Type B pancreatic cell (in vitro differentiated cells): ENCODE results near the gene CMYA5. TPM values are rescaled to one million over a fixed set of nuclear protein-coding genes. Genes with fewer than 3 reads are reported as not detected.
A peak's percentile ranks its signal among the peaks of the same experiment; 100 is the strongest.

ENCODE experiments used
- DNase-seq: peaks from one replicate; pipeline ENCODE4 v3.0.0; 2021; ENCODE audit warnings: mixed read lengths; ENCODE audit not compliant: unreplicated experiment; ENCODE audit errors: extremely low spot score
- H3K27ac Mint-ChIP-seq: 2 replicates; pipeline ENCODE4 v1.8.0; 2021; ENCODE audit warnings: mild to moderate bottlenecking, mixed read lengths
- H3K27me3 Mint-ChIP-seq: 2 replicates; pipeline ENCODE4 v1.8.0; 2021; ENCODE audit warnings: mixed read lengths
- H3K36me3 Mint-ChIP-seq: 2 replicates; pipeline ENCODE4 v1.8.0; 2021; ENCODE audit warnings: mixed read lengths
- H3K4me1 Mint-ChIP-seq: one replicate; pipeline ENCODE4 v1.8.0; 2021; ENCODE audit warnings: mixed read lengths; ENCODE audit not compliant: unreplicated experiment
- H3K4me3 Mint-ChIP-seq: 2 replicates; pipeline ENCODE4 v1.8.0; 2021; ENCODE audit warnings: mild to moderate bottlenecking, mixed read lengths
- H3K9me3 Mint-ChIP-seq: 2 replicates; pipeline ENCODE4 v1.8.0; 2021; ENCODE audit warnings: mixed read lengths
- long read RNA-seq: library from polyadenylated mRNA; unstranded; transcript quantifications from one replicate; pipeline ENCODE4 v2.0.0, GENCODE V29; 2020
- total RNA-seq: library from RNA; stranded (reverse); gene quantifications from 2 replicates; pipeline ENCODE4 v1.2.1, GENCODE V29; 2021; ENCODE audit warnings: low replicate concordance
- TF ChIP-seq, protein P1 (sequence below): fragments of 200-600 bp; sonication (generic); conservative IDR thresholded peaks from 2 replicates; pipeline ENCODE4 v1.5.0; 2021; ENCODE audit warnings: antibody characterized with exemption, mild to moderate bottlenecking

The CMYA5 gene
- total RNA-seq = 1.2 and 1.4 TPM in 2 replicates
- long read RNA-seq, partial matches to known transcripts = 0 of 5 reads
- long read RNA-seq, other reads (novel, unspliced or antisense) = 5 of 5 reads

DNA sequence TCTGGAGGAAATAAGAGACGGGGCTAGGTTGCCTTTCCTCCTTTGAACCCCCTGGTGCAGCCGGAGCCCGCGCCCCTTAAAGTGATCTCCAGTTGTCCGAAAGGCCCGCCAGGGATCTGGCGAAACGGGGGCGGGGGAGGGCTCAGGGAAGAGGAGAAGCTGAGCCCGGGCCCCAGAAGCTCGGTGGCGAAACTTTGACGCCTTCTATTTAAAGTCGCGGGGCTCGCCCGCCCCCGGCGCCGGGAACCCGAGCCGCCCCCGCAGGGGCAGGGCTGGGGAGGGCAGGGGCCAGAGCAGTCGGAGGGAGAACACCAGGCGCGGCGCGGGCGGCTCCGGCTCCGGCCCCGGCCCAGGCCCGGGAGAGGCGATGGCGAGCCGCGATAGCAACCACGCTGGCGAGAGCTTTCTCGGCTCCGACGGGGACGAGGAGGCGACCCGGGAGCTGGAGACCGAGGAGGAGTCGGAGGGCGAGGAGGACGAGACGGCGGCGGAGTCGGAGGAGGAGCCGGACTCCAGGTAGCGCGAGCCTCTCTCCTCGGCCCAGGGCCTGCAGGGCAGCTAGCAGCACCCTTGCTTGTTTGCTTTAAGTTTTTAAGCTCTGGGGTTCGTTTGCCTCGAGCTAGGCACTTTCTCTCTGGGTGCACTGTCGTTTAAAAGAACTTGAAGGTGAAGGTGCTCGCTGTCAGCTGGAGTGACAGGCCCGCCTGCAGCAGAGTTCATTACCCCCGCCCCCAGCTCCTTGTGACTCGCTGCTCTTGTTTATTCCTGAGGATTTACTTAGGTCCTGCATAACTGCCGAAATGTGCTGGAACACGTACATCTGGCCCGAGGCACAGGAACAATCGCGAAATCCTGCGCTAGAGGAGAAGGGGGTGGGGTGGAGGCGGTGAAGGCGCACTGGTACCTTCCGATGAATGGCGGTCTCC is at the start of gene CMYA5:
Gene CMYA5, plus strand, starts transcription at position 296 of the 926 bp plus-strand sequence. Its CDS starts 72 bp downstream, at position 368.
- TF ChIP-seq, protein P1, sequence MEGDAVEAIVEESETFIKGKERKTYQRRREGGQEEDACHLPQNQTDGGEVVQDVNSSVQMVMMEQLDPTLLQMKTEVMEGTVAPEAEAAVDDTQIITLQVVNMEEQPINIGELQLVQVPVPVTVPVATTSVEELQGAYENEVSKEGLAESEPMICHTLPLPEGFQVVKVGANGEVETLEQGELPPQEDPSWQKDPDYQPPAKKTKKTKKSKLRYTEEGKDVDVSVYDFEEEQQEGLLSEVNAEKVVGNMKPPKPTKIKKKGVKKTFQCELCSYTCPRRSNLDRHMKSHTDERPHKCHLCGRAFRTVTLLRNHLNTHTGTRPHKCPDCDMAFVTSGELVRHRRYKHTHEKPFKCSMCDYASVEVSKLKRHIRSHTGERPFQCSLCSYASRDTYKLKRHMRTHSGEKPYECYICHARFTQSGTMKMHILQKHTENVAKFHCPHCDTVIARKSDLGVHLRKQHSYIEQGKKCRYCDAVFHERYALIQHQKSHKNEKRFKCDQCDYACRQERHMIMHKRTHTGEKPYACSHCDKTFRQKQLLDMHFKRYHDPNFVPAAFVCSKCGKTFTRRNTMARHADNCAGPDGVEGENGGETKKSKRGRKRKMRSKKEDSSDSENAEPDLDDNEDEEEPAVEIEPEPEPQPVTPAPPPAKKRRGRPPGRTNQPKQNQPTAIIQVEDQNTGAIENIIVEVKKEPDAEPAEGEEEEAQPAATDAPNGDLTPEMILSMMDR = no peak
- no peaks in the 10 kb centered on the region for H3K4me1 Mint-ChIP-seq
- peaks cover 6% of the 10 kb centered on the region for H3K27me3 Mint-ChIP-seq
- peaks cover 15% of the 10 kb centered on the region for H3K36me3 Mint-ChIP-seq
- H3K4me3 Mint-ChIP-seq = peak within 1 kb of the TSS; percentile 83
- no peaks in the 10 kb centered on the region for H3K9me3 Mint-ChIP-seq
- H3K27ac Mint-ChIP-seq = peak within 1 kb of the TSS; percentile 57
- DNase-seq = peak; percentile 69

DNA sequence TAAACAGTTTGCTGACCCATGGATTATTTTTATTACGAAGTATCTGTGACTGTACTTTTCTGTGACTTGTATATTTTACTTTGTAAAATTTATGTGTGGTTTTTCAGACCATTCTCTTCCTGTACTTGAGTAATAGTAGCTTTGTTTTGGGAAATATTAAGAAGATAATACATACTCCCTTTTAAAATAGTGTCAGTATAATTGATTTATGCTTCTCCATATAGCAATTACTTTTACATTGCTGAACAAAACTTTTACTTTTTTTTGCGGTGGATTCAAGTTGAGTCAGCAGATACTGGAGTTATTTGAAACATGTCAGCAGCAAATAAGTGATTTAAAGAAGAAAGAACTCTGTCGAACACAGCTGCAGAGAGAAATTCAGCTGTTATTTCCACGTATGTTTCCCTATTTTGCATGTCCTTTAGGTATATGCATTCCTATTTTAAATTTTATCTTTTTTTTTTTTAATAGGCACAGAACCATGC is 49.0 kb upstream of the CMYA5 start:
- Mint-ChIP-seq H3K27ac (no peak overlapping the region), H3K27me3 (no peaks in the 10 kb centered on the region), H3K4me3 (no peak overlapping the region), H3K9me3 (no peaks in the 10 kb centered on the region), H3K4me1 (no peaks in the 10 kb centered on the region), H3K36me3 (peaks cover 13% of the 10 kb centered on the region)
- no peak for DNase-seq
- TF ChIP-seq, protein P1 = no peak

DNA sequence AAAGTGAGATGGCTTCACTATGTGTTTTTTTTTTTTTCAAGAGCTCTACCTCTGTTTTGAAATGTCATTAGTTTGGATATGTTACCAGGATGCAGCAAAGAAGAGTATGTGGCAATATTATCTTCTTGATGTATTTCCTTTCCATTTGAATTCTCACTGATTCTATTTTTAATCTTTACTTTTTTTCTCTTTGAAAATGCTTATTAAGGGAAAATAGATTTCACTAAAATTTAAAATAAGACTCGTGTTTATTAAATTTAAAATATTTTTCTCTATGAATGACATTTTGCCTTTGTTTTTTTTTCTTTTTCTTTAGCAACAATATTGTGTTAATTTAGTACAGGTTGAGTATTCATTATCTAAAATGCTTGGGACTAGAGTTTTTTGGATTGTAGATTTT is 48.2 kb upstream of the CMYA5 start:
- Mint-ChIP-seq H3K9me3 (no peaks in the 10 kb centered on the region), H3K4me1 (no peaks in the 10 kb centered on the region), H3K27me3 (no peaks in the 10 kb centered on the region), H3K27ac (no peak overlapping the region), H3K4me3 (no peak overlapping the region), H3K36me3 (peaks cover 17% of the 10 kb centered on the region)
- TF ChIP-seq, protein P1 = no peak
- DNase-seq = no peak

DNA sequence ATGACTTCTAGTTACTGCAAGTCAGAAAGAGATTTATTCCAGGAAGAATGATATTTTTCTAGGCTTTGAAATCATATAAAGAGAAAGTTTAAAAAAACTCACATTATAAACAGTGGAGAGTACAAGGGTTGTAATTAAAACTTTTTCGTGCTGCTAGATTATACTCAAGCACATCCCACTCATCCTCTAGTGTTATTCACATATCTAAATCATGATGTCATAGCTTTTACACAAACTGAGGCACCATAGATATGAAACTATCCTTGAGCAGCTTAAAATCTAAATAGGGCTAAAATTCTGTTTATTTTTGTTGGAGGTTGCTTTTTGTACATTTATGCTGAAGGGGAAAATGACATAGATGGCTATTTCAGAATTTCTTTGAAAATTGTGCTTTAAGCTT is 47.4 kb upstream of the CMYA5 start:
- H3K27me3 Mint-ChIP-seq = no peaks in the 10 kb centered on the region
- H3K36me3 Mint-ChIP-seq = peaks cover 17% of the 10 kb centered on the region
- no peak overlapping the region for H3K4me3 Mint-ChIP-seq
- H3K4me1 Mint-ChIP-seq = no peaks in the 10 kb centered on the region
- H3K9me3 Mint-ChIP-seq = no peaks in the 10 kb centered on the region
- TF ChIP-seq, protein P1 = no peak
- no peak overlapping the region for H3K27ac Mint-ChIP-seq
- no peak for DNase-seq

DNA sequence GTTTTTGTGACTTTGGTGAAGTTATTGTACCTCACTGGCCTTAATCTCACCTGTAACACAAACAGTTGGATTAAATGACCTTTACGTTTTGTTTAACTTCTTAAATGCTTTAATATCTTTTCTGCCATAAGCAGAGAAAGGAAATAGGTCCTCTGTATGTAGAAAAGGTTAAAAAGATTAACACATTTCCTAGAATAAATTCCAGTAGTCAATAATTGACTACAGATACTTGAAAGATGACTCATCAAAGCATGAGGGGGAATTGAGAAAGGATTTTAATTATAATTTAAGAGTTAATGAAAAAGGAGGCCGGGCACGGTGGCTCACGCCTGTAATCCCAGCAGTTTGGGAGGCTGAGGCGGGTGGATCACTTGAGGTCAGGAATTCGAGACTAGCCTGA is 35.8 kb upstream of the CMYA5 start:
- Mint-ChIP-seq H3K4me1 (no peaks in the 10 kb centered on the region), H3K4me3 (no peak overlapping the region), H3K36me3 (peaks cover 17% of the 10 kb centered on the region), H3K27ac (no peak overlapping the region), H3K27me3 (no peaks in the 10 kb centered on the region), H3K9me3 (no peaks in the 10 kb centered on the region)
- TF ChIP-seq, protein P1 = no peak
- DNase-seq = no peak
